Endodermal cell (in vitro differentiated cells): ENCODE data around the gene RAD51. TPM values are rescaled to one million over a fixed set of nuclear protein-coding genes. Genes with fewer than 3 reads are reported as not detected.

ENCODE experiments used
- DNase-seq: peaks from one replicate; pipeline ENCODE4 v3.0.0-alpha.2; 2017
- H3K27ac ChIP-seq: 2 replicates; pipeline ENCODE4 v1.5.1; 2013; ENCODE audit warnings: mild to moderate bottlenecking, low read depth, low read length, moderate library complexity
- H3K27me3 ChIP-seq: 2 replicates; pipeline ENCODE4 v1.6.1; 2013; ENCODE audit warnings: mild to moderate bottlenecking, low read length, moderate library complexity; ENCODE audit not compliant: insufficient read depth, control insufficient read depth, poor library complexity, severe bottlenecking
- H3K36me3 ChIP-seq: 2 replicates; pipeline ENCODE4 v1.7.0; 2013; ENCODE audit warnings: mild to moderate bottlenecking, low read length, moderate library complexity; ENCODE audit not compliant: control insufficient read depth, insufficient read depth
- H3K4me1 ChIP-seq: one replicate; pipeline ENCODE4 v1.7.0; 2013; ENCODE audit warnings: low read length; ENCODE audit not compliant: control insufficient read depth, insufficient read depth
- H3K4me3 ChIP-seq: 2 replicates; pipeline ENCODE4 v1.5.1; 2013; ENCODE audit warnings: mild to moderate bottlenecking, low read length, moderate library complexity
- H3K9ac ChIP-seq: 2 replicates; pipeline ENCODE4 v1.6.1; 2013; ENCODE audit warnings: mild to moderate bottlenecking, low read length, moderate library complexity; ENCODE audit not compliant: poor library complexity, severe bottlenecking; ENCODE audit errors: extremely low read depth
- H3K9me3 ChIP-seq: 2 replicates; pipeline ENCODE4 v1.6.1; 2013; ENCODE audit warnings: mild to moderate bottlenecking, low read length, moderate library complexity; ENCODE audit not compliant: control insufficient read depth
- H3K27ac Mint-ChIP-seq: 2 replicates; pipeline ENCODE4 v1.8.0; 2020; ENCODE audit warnings: mixed read lengths
- H3K27me3 Mint-ChIP-seq: 2 replicates; pipeline ENCODE4 v1.8.0; 2021; ENCODE audit warnings: mild to moderate bottlenecking, mixed read lengths; ENCODE audit not compliant: insufficient read depth
- H3K36me3 Mint-ChIP-seq: 2 replicates; pipeline ENCODE4 v1.8.0; 2020; ENCODE audit warnings: low read depth, mixed read lengths
- H3K4me1 Mint-ChIP-seq: 2 replicates; pipeline ENCODE4 v1.8.0; 2020; ENCODE audit warnings: mixed read lengths
- H3K4me3 Mint-ChIP-seq: 2 replicates; pipeline ENCODE4 v1.8.0; 2020; ENCODE audit warnings: mild to moderate bottlenecking, moderate library complexity, mixed read lengths
- H3K9me3 Mint-ChIP-seq: 2 replicates; pipeline ENCODE4 v1.8.0; 2020; ENCODE audit warnings: mild to moderate bottlenecking, mixed read lengths
- CTCF ChIP-seq: fragments of 200-600 bp; sonication (generic); conservative IDR thresholded peaks from 2 replicates; pipeline ENCODE4 v1.5.0; 2021; ENCODE audit warnings: antibody characterized with exemption, mild to moderate bottlenecking
- WGBS, 2 experiments: methylation state at CpG; one replicate each; pipeline versions ENCODE4 v1.1.5 to v1.1.7; 2013; ENCODE audit warnings: missing lambda C conversion rate in 2 of 2, mixed read lengths in 1 of 2; ENCODE audit not compliant: insufficient coverage in 1 of 2, insufficient read length in 1 of 2; 5-methylcytosine and 5-hydroxymethylcytosine counted together
- total RNA-seq, 2 donors: library from RNA; stranded (reverse); fragmentation: NEBNext Ultra II Directional in 1 of 2; extraction: Animal tissue kit (Norgen Biotek cat#: 25700) in 1 of 2; gene quantifications; 2 replicates in 1 of 2; 3 replicates in 1 of 2; pipeline ENCODE4 v1.2.1, GENCODE V29; 2021

The RAD51 gene
- total RNA-seq, 2 donors from 2014 or later = 34.1 to 50.9 TPM

- no peak overlapping the region for H3K4me3 ChIP-seq
- Mint-ChIP-seq H3K4me1 (no peaks in the 10 kb centered on the region), H3K9me3 (no peaks in the 10 kb centered on the region), H3K27me3 (no peaks in the 10 kb centered on the region), H3K4me3 (no peak overlapping the region), H3K36me3 (peaks cover 41% of the 10 kb centered on the region), H3K27ac (peak overlapping the region; percentile 55)
- no peaks in the 10 kb centered on the region for H3K9me3 ChIP-seq
- H3K9ac ChIP-seq = no peak overlapping the region
- H3K27me3 ChIP-seq = no peaks in the 10 kb centered on the region
- H3K36me3 ChIP-seq = peaks cover 27% of the 10 kb centered on the region
- no peak overlapping the region for H3K27ac ChIP-seq
- H3K4me1 ChIP-seq = no peaks in the 10 kb centered on the region
- TF ChIP-seq CTCF = no peak
- DNase-seq = no peak
- WGBS, 2 experiments = 92 to 96% methylated on average over 9 to 10 of the region's 10 CpGs
Measured at GRCh38 chr15:40775007-40775406, 80.0 kb downstream of the RAD51 start.

- Histone ChIP-seq H3K4me1 (no peaks in the 10 kb centered on the region), H3K4me3 (no peak overlapping the region), H3K9ac (no peak overlapping the region), H3K27ac (no peak overlapping the region), H3K27me3 (no peaks in the 10 kb centered on the region), H3K9me3 (no peaks in the 10 kb centered on the region), H3K36me3 (peaks cover 27% of the 10 kb centered on the region)
- Mint-ChIP-seq H3K27ac (no peak overlapping the region), H3K27me3 (no peaks in the 10 kb centered on the region), H3K9me3 (no peaks in the 10 kb centered on the region), H3K36me3 (peaks cover 41% of the 10 kb centered on the region), H3K4me1 (no peaks in the 10 kb centered on the region), H3K4me3 (no peak overlapping the region)
- TF ChIP-seq CTCF = no peak
- no peak for DNase-seq
- 92 to 96% methylated on average over 13 to 14 of the region's 14 CpGs for WGBS, 2 experiments
Measured at GRCh38 chr15:40775740-40776536, 81.0 kb downstream of the RAD51 start.

- WGBS, 2 experiments = 88 to 91% methylated on average over 9 to 11 of the region's 11 CpGs
- Mint-ChIP-seq H3K4me1 (no peaks in the 10 kb centered on the region), H3K4me3 (no peak overlapping the region), H3K27me3 (no peaks in the 10 kb centered on the region), H3K27ac (no peak overlapping the region), H3K9me3 (no peaks in the 10 kb centered on the region), H3K36me3 (peaks cover 41% of the 10 kb centered on the region)
- no peak overlapping the region for H3K9ac ChIP-seq
- no peaks in the 10 kb centered on the region for H3K4me1 ChIP-seq
- no peak for TF ChIP-seq CTCF
- H3K4me3 ChIP-seq = no peak overlapping the region
- no peak for DNase-seq
- H3K36me3 ChIP-seq = peaks cover 27% of the 10 kb centered on the region
- no peaks in the 10 kb centered on the region for H3K9me3 ChIP-seq
- no peak overlapping the region for H3K27ac ChIP-seq
- H3K27me3 ChIP-seq = no peaks in the 10 kb centered on the region
Measured at GRCh38 chr15:40776537-40777141, 81.7 kb downstream of the RAD51 start.

Other genes starting within 250 kb of the RAD51 start
- 10 to 100 TPM; 33.7 to 43.0 TPM for gene CHST14, start 224.2 kb upstream of the RAD51 start, total RNA-seq
- gene CCDC32, start 130.1 kb upstream of the RAD51 start, total RNA-seq = 10 to 100 TPM; 14.9 to 16.8 TPM
- gene RPUSD2, start 125.9 kb upstream of the RAD51 start, total RNA-seq = 10 to 100 TPM; 16.5 to 20.5 TPM
- 10 to 100 TPM; 17.6 to 32.6 TPM for gene KNL1, start 100.9 kb upstream of the RAD51 start, total RNA-seq
- 10 to 100 TPM; 15.7 to 23.5 TPM for gene RMDN3, start 60.1 kb downstream of the RAD51 start, total RNA-seq
- 10 to 100 TPM; 33.6 to 47.1 TPM for gene GCHFR, start 68.9 kb downstream of the RAD51 start, total RNA-seq
- under 1 TPM; 0.46 to 0.57 TPM for gene C15orf62, start 74.8 kb downstream of the RAD51 start, total RNA-seq
- 10 to 100 TPM; 15.6 to 15.9 TPM for gene ZFYVE19, start 111.9 kb downstream of the RAD51 start, total RNA-seq
- gene DNAJC17, start 112.3 kb downstream of the RAD51 start, total RNA-seq = 10 to 100 TPM; 34.0 to 41.0 TPM
- gene PPP1R14D, start 133.5 kb downstream of the RAD51 start, total RNA-seq = not detected
- 100 to 1,000 TPM; 129 to 141 TPM for gene SPINT1, start 148.9 kb downstream of the RAD51 start, total RNA-seq
- 1 to 10 TPM; 1.8 to 2.8 TPM for gene RHOV, start 179.1 kb downstream of the RAD51 start, total RNA-seq
- 10 to 100 TPM; 26.6 to 29.0 TPM for gene VPS18, start 199.3 kb downstream of the RAD51 start, total RNA-seq
- under 1 TPM; 0.20 to 0.64 TPM for gene DLL4, start 234.2 kb downstream of the RAD51 start, total RNA-seq